IPS DF 4.7 (cell line): ENCODE measurements around the gene CENPE.
"Not testable (repeated sequence)": the region's sequence is repeated elsewhere in the genome, so short reads cannot be mapped to it uniquely, and the experiment has no call there.

Source experiments
- DNase-seq: peaks from one replicate; pipeline ENCODE4 v3.0.0-alpha.2; 2013; ENCODE audit warnings: low spot score; ENCODE audit errors: extremely low read depth

Gene CENPE

GRCh38 chr4:103198111-103198765, at the start of gene CENPE:
CENPE (minus strand) TSS chr4:103198343; CDS start chr4:103198319, 24 bp downstream.
- DNase-seq: peak; percentile 66

GRCh38 chr4:103244251-103244650, 46.1 kb upstream of the CENPE start:
- DNase-seq: no peak

- not testable (repeated sequence) for DNase-seq
These were observed 32.8 kb upstream of the CENPE start for GRCh38 chr4:103230938-103231337.

- DNase-seq: not testable (repeated sequence)
These were observed 25.4 kb upstream of the CENPE start for GRCh38 chr4:103223556-103223955.

- peak; percentile 41 for DNase-seq
These were observed 9.5 kb upstream of the CENPE start for GRCh38 chr4:103207673-103208072.

- no peak for DNase-seq
These were observed 6.0 kb upstream of the CENPE start for GRCh38 chr4:103204111-103204510.

- no peak for DNase-seq
These were observed 3.6 kb upstream of the CENPE start for GRCh38 chr4:103201724-103202123.

- DNase-seq: no peak
These were observed 3.1 kb upstream of the CENPE start for GRCh38 chr4:103201253-103201652.

GRCh38 chr4:103199009-103199408, 866 bp upstream of the CENPE start:
- no peak for DNase-seq

GRCh38 chr4:103197765-103198110, 405 bp downstream of the CENPE start:
- DNase-seq: no peak

- DNase-seq: no peak
These were observed 4.7 kb downstream of the CENPE start for GRCh38 chr4:103193457-103193856.

GRCh38 chr4:103171006-103171405, 27.1 kb downstream of the CENPE start:
- no peak for DNase-seq

- DNase-seq: not testable (repeated sequence)
These were observed 28.4 kb downstream of the CENPE start for GRCh38 chr4:103169750-103170149.

GRCh38 chr4:103168993-103169392, 29.1 kb downstream of the CENPE start:
- no peak for DNase-seq

GRCh38 chr4:103162176-103162575, 36.0 kb downstream of the CENPE start:
- DNase-seq: no peak

- DNase-seq: no peak
These were observed 39.4 kb downstream of the CENPE start for GRCh38 chr4:103158760-103159159.

- DNase-seq: no peak
These were observed 42.0 kb downstream of the CENPE start for GRCh38 chr4:103156106-103156505.

- DNase-seq: no peak
These were observed 45.8 kb downstream of the CENPE start for GRCh38 chr4:103152381-103152780.

- DNase-seq: no peak
These were observed 47.5 kb downstream of the CENPE start for GRCh38 chr4:103150677-103151076.

GRCh38 chr4:103144926-103145325, 53.2 kb downstream of the CENPE start:
- no peak for DNase-seq

GRCh38 chr4:103137446-103137827, 60.7 kb downstream of the CENPE start:
- no peak for DNase-seq

- DNase-seq: no peak
These were observed 61.3 kb downstream of the CENPE start for GRCh38 chr4:103136671-103137445.

- DNase-seq: no peak
These were observed 69.0 kb downstream of the CENPE start for GRCh38 chr4:103129174-103129573.
